RWPE2 (cell line): ENCODE data around the gene ZNF444.

Source experiments
- ATAC-seq: fragments of 200-7000 bp; cut with Tn5 transposase; 3 replicates; pipeline ENCODE4 v1.9.1; 2021; ENCODE audit warnings: low read depth
- DNase-seq: peaks from one replicate; pipeline ENCODE4 v3.0.0-alpha.2; 2020; ENCODE audit warnings: low spot score
- H3K27ac ChIP-seq: fragments of 450-650 bp; 2 replicates; pipeline ENCODE4 v1.5.1; 2017; ENCODE audit warnings: mild to moderate bottlenecking; ENCODE audit not compliant: poor library complexity, severe bottlenecking
- H3K27me3 ChIP-seq: fragments of 250-450 bp; sonication (Bioruptor Pico); 2 replicates; pipeline ENCODE4 v1.5.1; 2021; ENCODE audit warnings: mild to moderate bottlenecking, moderate library complexity; ENCODE audit not compliant: insufficient read depth, poor library complexity, severe bottlenecking
- H3K36me3 ChIP-seq: fragments of 250-450 bp; sonication (Bioruptor Pico); 2 replicates; pipeline ENCODE4 v1.5.1; 2020; ENCODE audit warnings: low read depth, mild to moderate bottlenecking, moderate library complexity
- H3K4me1 ChIP-seq: fragments of 250-450 bp; sonication (Bioruptor Pico); 2 replicates; pipeline ENCODE4 v1.5.1; 2021; ENCODE audit warnings: mild to moderate bottlenecking, moderate library complexity; ENCODE audit not compliant: insufficient read depth, poor library complexity, severe bottlenecking
- H3K4me3 ChIP-seq: fragments of 250-450 bp; sonication (Bioruptor Pico); 2 replicates; pipeline ENCODE4 v1.5.1; 2021; ENCODE audit warnings: mild to moderate bottlenecking, moderate library complexity; ENCODE audit not compliant: severe bottlenecking
- H3K9me3 ChIP-seq: fragments of 250-450 bp; sonication (Bioruptor Pico); 2 replicates; pipeline ENCODE4 v1.5.1; 2021; ENCODE audit warnings: mild to moderate bottlenecking, moderate library complexity; ENCODE audit not compliant: severe bottlenecking
- CTCF ChIP-seq: fragments of 450-650 bp; IDR thresholded peaks from one replicate; pipeline ENCODE4 v1.5.1; 2017; ENCODE audit warnings: mild to moderate bottlenecking, moderate library complexity; ENCODE audit not compliant: poor library complexity, severe bottlenecking

Gene ZNF444

GRCh38 chr19:56150358-56150757, 9.3 kb downstream of the ZNF444 start:
- H3K36me3 ChIP-seq, result peaks cover 12% of the 10 kb centered on the region
- ATAC-seq, result no peak
- no peaks in the 10 kb centered on the region for H3K27me3 ChIP-seq
- H3K4me3 ChIP-seq, result no peak overlapping the region
- no peak overlapping the region for H3K27ac ChIP-seq
- DNase-seq, result no peak
- no peaks in the 10 kb centered on the region for H3K4me1 ChIP-seq
- H3K9me3 ChIP-seq, result no peaks in the 10 kb centered on the region
- TF ChIP-seq CTCF, result no peak

GRCh38 chr19:56152644-56153043, 11.6 kb downstream of the ZNF444 start:
- no peaks in the 10 kb centered on the region for H3K4me1 ChIP-seq
- no peak overlapping the region for H3K27ac ChIP-seq
- H3K27me3 ChIP-seq, result no peaks in the 10 kb centered on the region
- DNase-seq (no peak), ATAC-seq (no peak)
- no peaks in the 10 kb centered on the region for H3K9me3 ChIP-seq
- H3K4me3 ChIP-seq, result no peak overlapping the region
- peaks cover 12% of the 10 kb centered on the region for H3K36me3 ChIP-seq
- TF ChIP-seq CTCF, result no peak

- H3K4me3 ChIP-seq, result no peak overlapping the region
- no peak for TF ChIP-seq CTCF
- no peak overlapping the region for H3K27ac ChIP-seq
- ATAC-seq (no peak), DNase-seq (no peak)
- H3K27me3 ChIP-seq, result no peaks in the 10 kb centered on the region
- H3K36me3 ChIP-seq, result peaks cover 8% of the 10 kb centered on the region
- H3K9me3 ChIP-seq, result no peaks in the 10 kb centered on the region
- no peaks in the 10 kb centered on the region for H3K4me1 ChIP-seq
Observed at GRCh38 chr19:56153507-56153906, 12.4 kb downstream of the ZNF444 start.

- DNase-seq (no peak), ATAC-seq (no peak)
- Histone ChIP-seq H3K4me1 (no peaks in the 10 kb centered on the region), H3K4me3 (no peak overlapping the region), H3K9me3 (no peaks in the 10 kb centered on the region), H3K36me3 (no peaks in the 10 kb centered on the region; the same call in 1 of the 2 replicates), H3K27ac (no peak overlapping the region), H3K27me3 (no peaks in the 10 kb centered on the region)
- peak; percentile 23 for TF ChIP-seq CTCF
Observed at GRCh38 chr19:56155124-56155687, 14.1 kb downstream of the ZNF444 start.

GRCh38 chr19:56156768-56157167, 15.7 kb downstream of the ZNF444 start:
- Histone ChIP-seq H3K9me3 (no peaks in the 10 kb centered on the region), H3K27ac (no peak overlapping the region), H3K27me3 (no peaks in the 10 kb centered on the region), H3K4me1 (no peaks in the 10 kb centered on the region), H3K36me3 (no peaks in the 10 kb centered on the region), H3K4me3 (no peak overlapping the region)
- DNase-seq (no peak), ATAC-seq (no peak)
- no peak for TF ChIP-seq CTCF
